Loucy (cell line): ENCODE results near the gene SYT8.

ENCODE experiments used
- H2AFZ ChIP-seq: fragments of 200-600 bp; sonication (generic); 2 replicates; pipeline ENCODE4 v1.6.0; 2016; ENCODE audit warnings: antibody characterized with exemption, mild to moderate bottlenecking, low read length, moderate library complexity
- H3F3A ChIP-seq: fragments of 200-600 bp; 2 replicates; pipeline ENCODE4 v1.6.0; 2016; ENCODE audit warnings: antibody characterized with exemption, low read depth, mild to moderate bottlenecking
- H3K27me3 ChIP-seq: fragments of 200-600 bp; sonication (generic); 2 replicates; pipeline ENCODE4 v1.6.1; 2014; ENCODE audit warnings: low read length, mild to moderate bottlenecking; ENCODE audit not compliant: insufficient read depth, poor library complexity, severe bottlenecking
- H3K36me3 ChIP-seq: fragments of 200-600 bp; sonication (generic); 2 replicates; pipeline ENCODE4 v1.6.1; 2016; ENCODE audit warnings: low read length; ENCODE audit not compliant: insufficient read depth
- H3K4me1 ChIP-seq: fragments of 200-600 bp; sonication (generic); 2 replicates; pipeline ENCODE4 v1.5.1; 2014; ENCODE audit warnings: low read length, mild to moderate bottlenecking; ENCODE audit not compliant: insufficient read depth, poor library complexity, severe bottlenecking
- H3K4me2 ChIP-seq: fragments of 200-600 bp; sonication (generic); 2 replicates; pipeline ENCODE4 v1.6.0; 2014; ENCODE audit warnings: antibody characterized with exemption, low read length, low read depth, mild to moderate bottlenecking; ENCODE audit not compliant: poor library complexity, severe bottlenecking
- H3K4me3 ChIP-seq: fragments of 200-600 bp; sonication (generic); 2 replicates; pipeline ENCODE4 v1.5.1; 2014; ENCODE audit warnings: low read length, mild to moderate bottlenecking, mixed read lengths; ENCODE audit not compliant: poor library complexity, severe bottlenecking
- H3K79me2 ChIP-seq: fragments of 200-600 bp; sonication (generic); 2 replicates; pipeline ENCODE4 v1.6.1; 2014; ENCODE audit warnings: low read length; ENCODE audit not compliant: insufficient read depth
- H3K9ac ChIP-seq: fragments of 200-600 bp; sonication (generic); 2 replicates; pipeline ENCODE4 v1.6.0; 2014; ENCODE audit warnings: mild to moderate bottlenecking, low read depth, low read length, moderate library complexity; ENCODE audit not compliant: poor library complexity, severe bottlenecking
- H3K9me2 ChIP-seq: fragments of 200-600 bp; sonication (generic); replicated peaks from 2 replicates; pipeline ENCODE4 v1.6.1; 2016; ENCODE audit warnings: low read depth, low read length, mixed read lengths
- H3K9me3 ChIP-seq: fragments of 200-600 bp; sonication (generic); 2 replicates; pipeline ENCODE4 v1.6.1; 2014; ENCODE audit warnings: mild to moderate bottlenecking, antibody characterized with exemption, low read length, low read depth; ENCODE audit not compliant: insufficient read depth
- H4K20me1 ChIP-seq: fragments of 200-600 bp; sonication (generic); 2 replicates; pipeline ENCODE4 v1.6.0; 2014; ENCODE audit warnings: antibody characterized with exemption, low read length, mild to moderate bottlenecking; ENCODE audit not compliant: insufficient read depth, poor library complexity, severe bottlenecking
- EZH2phosphoT487 ChIP-seq: fragments of 200-600 bp; IDR thresholded peaks from 2 replicates; pipeline ENCODE4 v1.6.1; 2018; ENCODE audit warnings: antibody characterized with exemption, mild to moderate bottlenecking, moderate library complexity, borderline replicate concordance
- TF ChIP-seq, protein P1 (sequence below): fragments of 200-600 bp; sonication (generic); conservative IDR thresholded peaks from 2 replicates; pipeline ENCODE4 v1.5.1; 2014; ENCODE audit warnings: mild to moderate bottlenecking, antibody characterized with exemption, low read length

SYT8 gene

DNA sequence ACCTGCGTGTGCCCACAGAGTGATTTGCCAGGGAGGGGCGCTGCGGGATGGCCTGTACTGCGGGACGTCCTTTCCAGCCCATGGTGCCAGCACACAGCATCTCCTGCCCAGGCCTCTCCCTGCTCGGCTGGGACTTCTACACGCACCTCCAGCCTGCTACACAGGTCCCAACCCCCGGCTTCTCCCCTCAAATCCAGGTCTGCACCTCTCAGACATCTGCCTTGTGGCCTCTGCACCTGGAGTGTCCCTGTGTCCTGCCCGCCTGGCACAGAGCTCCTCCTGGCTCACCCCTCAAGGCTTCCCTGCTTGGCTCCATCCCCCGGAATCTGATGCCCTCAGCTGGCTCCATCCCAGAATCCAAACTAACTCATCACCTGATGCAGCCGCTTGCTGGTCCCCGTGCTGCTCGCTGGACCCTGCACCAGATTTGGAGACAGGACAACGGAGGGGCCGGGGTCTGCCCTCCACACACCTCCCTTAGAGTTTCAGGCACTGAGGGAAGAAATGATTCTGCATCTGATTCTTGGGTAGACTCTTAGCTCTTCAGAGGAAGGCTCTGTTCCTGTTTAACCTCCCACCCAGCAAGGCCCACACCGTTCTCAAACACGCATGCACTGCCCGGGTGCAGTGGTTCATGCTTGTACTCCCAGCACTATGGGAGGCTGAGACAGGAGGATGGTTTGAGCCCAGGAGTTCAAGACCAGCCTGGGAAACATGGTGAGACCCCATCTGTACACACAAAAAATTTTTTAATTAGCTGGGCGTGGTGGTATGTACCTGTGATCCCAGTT is 14.0 kb downstream of the SYT8 start:
- H3K27me3 ChIP-seq, result peaks cover 6% of the 10 kb centered on the region
- TF ChIP-seq EZH2phosphoT487, result no peak
- TF ChIP-seq, protein P1, sequence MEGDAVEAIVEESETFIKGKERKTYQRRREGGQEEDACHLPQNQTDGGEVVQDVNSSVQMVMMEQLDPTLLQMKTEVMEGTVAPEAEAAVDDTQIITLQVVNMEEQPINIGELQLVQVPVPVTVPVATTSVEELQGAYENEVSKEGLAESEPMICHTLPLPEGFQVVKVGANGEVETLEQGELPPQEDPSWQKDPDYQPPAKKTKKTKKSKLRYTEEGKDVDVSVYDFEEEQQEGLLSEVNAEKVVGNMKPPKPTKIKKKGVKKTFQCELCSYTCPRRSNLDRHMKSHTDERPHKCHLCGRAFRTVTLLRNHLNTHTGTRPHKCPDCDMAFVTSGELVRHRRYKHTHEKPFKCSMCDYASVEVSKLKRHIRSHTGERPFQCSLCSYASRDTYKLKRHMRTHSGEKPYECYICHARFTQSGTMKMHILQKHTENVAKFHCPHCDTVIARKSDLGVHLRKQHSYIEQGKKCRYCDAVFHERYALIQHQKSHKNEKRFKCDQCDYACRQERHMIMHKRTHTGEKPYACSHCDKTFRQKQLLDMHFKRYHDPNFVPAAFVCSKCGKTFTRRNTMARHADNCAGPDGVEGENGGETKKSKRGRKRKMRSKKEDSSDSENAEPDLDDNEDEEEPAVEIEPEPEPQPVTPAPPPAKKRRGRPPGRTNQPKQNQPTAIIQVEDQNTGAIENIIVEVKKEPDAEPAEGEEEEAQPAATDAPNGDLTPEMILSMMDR, result no peak

DNA sequence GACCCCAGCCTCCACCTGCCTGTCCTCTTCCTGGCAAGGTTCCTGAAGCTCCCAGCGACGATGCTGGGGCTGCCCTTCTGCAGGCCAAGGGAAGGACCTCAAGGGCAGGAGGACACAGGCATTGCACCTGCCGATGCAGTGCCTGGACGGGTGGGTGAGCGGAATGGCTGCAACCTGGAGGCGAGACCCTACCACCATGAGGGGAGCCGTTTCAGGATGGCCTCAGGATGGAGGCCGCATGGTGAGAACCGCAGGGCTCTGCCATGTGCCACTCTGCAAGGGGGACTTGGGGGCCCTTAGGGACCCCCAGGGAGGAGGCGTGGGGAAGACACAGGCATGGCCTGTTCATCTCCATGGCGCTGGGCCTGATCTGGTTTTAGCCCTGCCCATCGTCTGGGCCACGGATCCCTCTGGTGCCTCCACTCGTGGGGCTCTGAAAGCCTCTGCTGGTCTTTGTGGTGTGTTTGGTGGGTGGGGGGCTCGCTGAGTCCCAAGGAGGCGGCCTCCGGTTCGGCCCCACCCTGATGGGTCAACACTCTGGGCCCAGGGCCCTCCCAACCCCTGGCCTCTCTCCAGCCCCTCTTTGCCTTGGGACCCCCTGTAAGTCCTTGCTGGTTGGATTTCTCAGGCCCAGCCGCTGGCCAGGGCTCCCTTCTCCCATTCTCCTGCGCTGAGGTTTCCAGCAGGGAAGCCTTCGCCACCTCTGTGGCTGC is 16.8 kb downstream of the SYT8 start:
- Histone ChIP-seq H3K9me3 (no peaks in the 10 kb centered on the region), H3K9me2 (no peaks in the 10 kb centered on the region), H3K9ac (peak overlapping the region; percentile 91), H4K20me1 (no peaks in the 10 kb centered on the region), H3F3A (no peaks in the 10 kb centered on the region), H2AFZ (no peak overlapping the region), H3K79me2 (peaks cover 38% of the 10 kb centered on the region; the same call in 1 of the 2 replicates), H3K27me3 (no peaks in the 10 kb centered on the region), H3K36me3 (no peaks in the 10 kb centered on the region), H3K4me2 (peak overlapping the region; percentile 72), H3K4me3 (no peak overlapping the region), H3K4me1 (peaks cover 10% of the 10 kb centered on the region)
- TF ChIP-seq, protein P1, result no peak
- TF ChIP-seq EZH2phosphoT487, result no peak

More for the DNA sequence above, 14.0 kb downstream of the SYT8 start:
- Histone ChIP-seq H3K4me1 (peaks cover 30% of the 10 kb centered on the region), H3K79me2 (peaks cover 10% of the 10 kb centered on the region; the same call in 1 of the 2 replicates), H3K4me2 (no peak overlapping the region), H2AFZ (no peak overlapping the region), H4K20me1 (no peaks in the 10 kb centered on the region), H3K36me3 (no peaks in the 10 kb centered on the region), H3K9me2 (no peaks in the 10 kb centered on the region), H3K9me3 (no peaks in the 10 kb centered on the region), H3K4me3 (no peak overlapping the region), H3F3A (no peaks in the 10 kb centered on the region), H3K9ac (no peak overlapping the region)

DNA sequence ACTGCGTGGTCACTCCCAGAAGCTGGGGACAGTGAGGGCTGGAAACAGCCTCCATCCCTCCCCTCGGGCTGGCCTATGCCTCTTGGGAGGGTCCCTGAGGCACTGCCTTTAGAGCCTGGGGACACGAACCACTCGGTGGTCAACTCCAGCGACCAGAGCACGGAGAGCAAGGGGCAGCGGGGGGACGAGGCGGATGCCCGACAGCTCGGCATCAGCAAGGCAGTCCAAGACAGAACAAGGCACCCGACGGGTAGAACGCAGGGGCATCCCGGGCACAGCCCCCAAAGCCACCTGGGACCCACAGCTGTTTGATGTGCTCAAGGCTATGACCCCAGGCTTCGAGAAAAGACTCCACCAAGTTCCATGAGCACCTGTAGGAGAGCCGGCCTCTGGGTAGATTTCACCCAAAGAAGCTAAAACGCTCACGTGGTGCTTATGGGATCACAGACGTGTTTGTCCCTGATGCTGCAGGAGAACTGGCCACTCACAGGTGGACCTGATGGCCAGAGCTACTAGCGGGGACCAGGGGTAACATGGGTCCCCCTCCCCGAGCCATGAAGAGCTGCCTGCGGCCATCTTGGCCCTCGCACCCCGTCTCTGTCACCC is 17.6 kb downstream of the SYT8 start:
- Histone ChIP-seq H3F3A (no peaks in the 10 kb centered on the region), H3K79me2 (peaks cover 45% of the 10 kb centered on the region; the same call in 1 of the 2 replicates), H3K36me3 (no peaks in the 10 kb centered on the region), H3K27me3 (no peaks in the 10 kb centered on the region), H3K4me2 (peak overlapping the region; percentile 72), H3K4me3 (peak overlapping the region; percentile 78), H4K20me1 (peaks cover 6% of the 10 kb centered on the region), H3K9me3 (no peaks in the 10 kb centered on the region), H3K9me2 (no peaks in the 10 kb centered on the region), H3K9ac (peak overlapping the region; percentile 91), H2AFZ (peak overlapping the region; percentile 60; the same call in 1 of the 2 replicates), H3K4me1 (peaks cover 10% of the 10 kb centered on the region)
- TF ChIP-seq, protein P1, result no peak
- no peak for TF ChIP-seq EZH2phosphoT487
